Ishikawa (cell line): ENCODE data around the gene STAC2.
A peak's percentile ranks its signal among the peaks of the same experiment; 100 is the strongest.

Experiments
- CEBPB ChIP-seq: IDR thresholded peaks from 2 replicates; pipeline ENCODE4 v1.6.1; 2012
- CREB1 ChIP-seq: IDR thresholded peaks from 2 replicates; pipeline ENCODE4 v1.6.1; 2012; ENCODE audit warnings: low read depth
- EP300 ChIP-seq: IDR thresholded peaks from 2 replicates; pipeline ENCODE4 v1.6.1; 2012; ENCODE audit warnings: borderline replicate concordance
- FOXM1 ChIP-seq: IDR thresholded peaks from 2 replicates; pipeline ENCODE4 v1.6.1; 2012; ENCODE audit warnings: low read depth, borderline replicate concordance
- MAX ChIP-seq: IDR thresholded peaks from 2 replicates; pipeline ENCODE4 v1.6.1; 2012
- NFIC ChIP-seq: IDR thresholded peaks from 2 replicates; pipeline ENCODE4 v1.6.1; 2012
- RAD21 ChIP-seq: IDR thresholded peaks from 2 replicates; pipeline ENCODE4 v1.6.1; 2012; ENCODE audit warnings: low read depth
- REST ChIP-seq: IDR thresholded peaks from 2 replicates; pipeline ENCODE4 v1.6.1; 2012; ENCODE audit warnings: low read depth, mild to moderate bottlenecking
- TAF1 ChIP-seq: IDR thresholded peaks from 2 replicates; pipeline ENCODE4 v1.6.1; 2012; ENCODE audit warnings: low read depth, mild to moderate bottlenecking
- TCF12 ChIP-seq: IDR thresholded peaks from 2 replicates; pipeline ENCODE4 v1.6.1; 2012; ENCODE audit warnings: low read depth
- TEAD4 ChIP-seq: IDR thresholded peaks from 2 replicates; pipeline ENCODE4 v1.6.1; 2012
- USF1 ChIP-seq: IDR thresholded peaks from 2 replicates; pipeline ENCODE4 v1.6.1; 2012
- YY1 ChIP-seq: IDR thresholded peaks from 2 replicates; pipeline ENCODE4 v1.6.1; 2012; ENCODE audit warnings: low read depth
- ZBTB7A ChIP-seq: IDR thresholded peaks from 2 replicates; pipeline ENCODE4 v1.6.1; 2012; ENCODE audit warnings: low read depth

- TF ChIP-seq REST, result no peak
- peak; percentile 87 for TF ChIP-seq USF1
- no peak for TF ChIP-seq TEAD4
- peak; percentile 85 for TF ChIP-seq MAX
- TF ChIP-seq CEBPB, result no peak
- TF ChIP-seq NFIC, result 0 out of 2 replicates have a peak, but pooled peaks have one; percentile 16
- no peak for TF ChIP-seq CREB1
- TF ChIP-seq FOXM1, result no peak
- 0 out of 2 replicates have a peak, but pooled peaks have one; percentile 38 for TF ChIP-seq YY1
- no peak for TF ChIP-seq RAD21
- no peak for TF ChIP-seq TAF1
- peak; percentile 66 for TF ChIP-seq TCF12
- TF ChIP-seq EP300, result no peak; the same call in 1 of the 2 replicates
- no peak; the same call in 1 of the 2 replicates for TF ChIP-seq ZBTB7A
These were observed 11.9 kb downstream of the STAC2 start for GRCh38 chr17:39213852-39214251.
